GM18498 (cell line): ENCODE results near the gene NYAP2.

Experiments used
- ATAC-seq: cut with Tn5 transposase; IDR thresholded peaks from one replicate; pipeline ENCODE4 v1.9.1; 2021; ENCODE audit warnings: mild to moderate bottlenecking, moderate library complexity; ENCODE audit not compliant: unreplicated experiment

Gene NYAP2

DNA sequence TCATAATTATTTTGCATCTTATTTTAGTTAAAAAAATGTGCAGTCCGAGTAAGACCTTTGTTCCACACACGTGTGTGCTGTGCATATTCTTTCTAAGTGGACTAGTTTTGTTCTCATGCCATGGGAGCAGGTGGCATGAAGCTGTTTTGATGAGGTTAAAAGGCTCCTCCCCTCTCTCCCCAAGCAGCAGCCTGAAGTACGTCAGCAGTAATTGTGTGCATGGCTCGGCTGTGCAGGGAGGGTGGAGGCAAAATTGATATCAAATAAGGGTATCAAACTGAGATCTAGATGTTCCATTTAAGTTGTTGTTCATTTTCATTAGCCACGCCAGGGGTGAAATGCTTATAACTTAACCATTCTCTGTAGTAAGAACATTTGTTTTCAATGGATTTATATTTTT is at the start of gene NYAP2:
TSS of gene NYAP2 (plus strand) at position 207 of the 400 bp plus-strand sequence. CDS start 9,171 bp downstream, outside the sequence.
- ATAC-seq: no peak

- no peak for ATAC-seq
Measured at GRCh38 chr2:225353579-225354085, 45.9 kb upstream of the NYAP2 start.

GRCh38 chr2:225354281-225354774 is 45.2 kb upstream of the NYAP2 start:
- no peak for ATAC-seq

DNA sequence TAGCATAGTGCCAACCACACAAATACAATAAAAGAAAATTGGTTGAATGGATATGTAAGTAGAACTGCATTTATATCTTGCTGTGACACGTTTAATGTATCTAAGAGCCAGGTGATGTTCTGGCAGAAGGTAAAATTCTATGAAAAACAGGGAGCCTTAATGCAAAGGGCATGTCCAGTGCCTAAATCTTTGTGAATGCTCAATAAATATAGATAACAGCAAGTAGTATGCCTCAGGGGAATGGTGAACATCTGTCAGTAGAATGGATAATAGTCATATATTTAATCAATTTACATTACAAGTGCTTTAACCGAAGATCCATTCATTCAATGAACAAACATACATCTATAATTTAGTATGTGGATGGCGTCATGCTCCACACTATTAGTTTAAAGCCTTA is 43.7 kb upstream of the NYAP2 start:
- ATAC-seq: no peak

- no peak for ATAC-seq
Measured at GRCh38 chr2:225366731-225367130, 32.8 kb upstream of the NYAP2 start.

- ATAC-seq: no peak
Measured at GRCh38 chr2:225367482-225367881, 32.0 kb upstream of the NYAP2 start.

DNA sequence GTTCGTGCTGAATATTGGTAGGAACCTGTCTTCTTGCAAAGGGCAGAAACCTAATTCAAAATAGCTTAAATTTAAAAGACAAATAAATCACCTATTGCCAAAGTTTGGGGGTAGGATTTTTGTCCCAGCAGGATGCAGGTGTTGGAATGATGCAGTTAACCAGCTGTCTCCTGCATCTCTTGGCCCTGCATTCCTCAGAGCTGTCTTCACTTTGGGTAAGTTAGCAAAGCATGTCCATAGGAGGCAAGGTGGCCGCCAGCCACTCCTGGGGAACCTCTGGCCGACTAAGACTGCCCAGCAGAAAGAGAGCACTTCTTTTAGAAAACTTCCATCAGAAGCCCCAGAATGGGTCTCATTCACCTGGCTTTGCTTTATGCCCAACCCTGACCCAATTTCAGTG is 20.5 kb upstream of the NYAP2 start:
- no peak for ATAC-seq

- ATAC-seq: no peak
Measured at GRCh38 chr2:225379856-225380255, 19.7 kb upstream of the NYAP2 start.

DNA sequence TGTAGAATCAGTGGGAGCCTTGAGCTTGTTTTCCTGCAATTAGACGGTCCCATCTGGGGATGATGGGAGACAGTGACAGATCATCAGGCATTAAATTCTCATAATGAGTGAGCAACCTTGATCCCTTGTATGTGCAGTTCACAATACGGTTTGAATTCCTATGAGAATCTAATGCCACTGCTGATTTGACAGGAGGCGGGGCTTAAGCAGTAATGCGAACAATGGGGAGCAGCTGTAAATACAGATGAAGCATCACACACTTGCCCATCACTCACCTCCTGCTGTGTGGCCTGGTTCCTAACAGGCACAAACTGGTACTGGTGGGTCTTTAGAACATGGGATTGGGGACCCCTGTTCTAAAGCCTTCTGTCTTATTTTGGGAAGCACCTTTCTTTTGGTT is 17.9 kb upstream of the NYAP2 start:
- ATAC-seq: no peak

DNA sequence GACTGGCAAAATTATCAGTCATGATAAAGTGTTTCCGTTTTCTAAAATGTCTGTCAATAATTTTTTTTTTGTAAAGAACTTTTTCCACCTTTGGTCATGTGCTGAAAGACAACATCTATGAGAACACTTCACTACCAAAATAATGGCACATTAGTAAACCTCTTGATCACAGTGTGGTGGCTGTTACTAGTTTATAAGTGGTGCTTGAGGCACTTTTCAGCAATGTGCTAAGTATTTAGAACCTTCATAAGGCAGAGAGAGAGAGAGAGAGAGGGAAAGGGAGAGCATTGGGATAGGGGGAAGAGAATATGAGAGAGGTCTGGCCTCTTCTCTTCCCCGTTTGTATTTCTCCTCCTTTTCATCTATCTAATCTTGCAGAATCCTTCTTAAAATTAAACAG is 1.1 kb upstream of the NYAP2 start:
- no peak for ATAC-seq

DNA sequence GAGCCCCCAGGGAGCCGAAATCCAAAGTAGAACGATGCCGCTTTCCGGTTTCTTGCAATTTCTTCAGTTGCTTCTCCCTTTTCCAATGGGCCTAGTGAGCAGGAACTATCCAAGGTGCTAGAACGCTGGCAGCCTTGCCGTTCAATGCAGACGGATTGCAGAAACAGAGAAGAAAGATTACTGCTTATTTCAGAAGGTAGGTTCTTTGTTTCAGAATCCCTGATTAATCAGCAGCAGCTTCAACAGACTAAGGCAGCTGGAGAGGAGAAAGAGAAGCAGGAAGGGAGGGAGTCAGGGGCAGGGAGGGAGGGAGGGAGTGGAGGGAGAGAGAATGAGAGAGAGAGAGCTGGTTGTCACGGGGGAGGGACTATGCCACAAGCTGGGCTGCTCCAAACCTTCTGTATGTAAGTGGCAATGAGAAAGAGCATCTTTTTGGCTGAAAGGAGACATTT is 576 bp downstream of the NYAP2 start:
- ATAC-seq: no peak

GRCh38 chr2:225400546-225401400 is 1.3 kb downstream of the NYAP2 start:
- ATAC-seq: no peak

GRCh38 chr2:225402210-225402776 is 2.8 kb downstream of the NYAP2 start:
- no peak for ATAC-seq

DNA sequence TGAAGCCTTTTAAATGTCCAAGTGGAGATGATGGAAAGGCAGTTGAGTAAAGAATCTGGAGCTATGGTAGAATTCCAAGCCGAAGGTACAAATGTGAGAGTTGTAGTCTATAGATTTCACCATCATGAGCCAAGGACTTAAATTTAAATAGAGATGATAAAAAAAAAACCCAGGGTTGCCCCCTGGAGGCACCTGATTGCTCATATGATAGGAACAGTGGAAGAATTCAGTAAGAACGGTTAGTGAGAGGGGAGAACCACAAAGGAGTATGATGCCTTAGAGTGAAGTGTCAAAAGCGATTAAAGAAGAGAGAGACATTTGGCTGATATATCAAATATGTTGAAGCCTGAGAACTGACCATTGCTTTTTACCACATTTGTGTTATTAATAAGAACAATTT is 11.9 kb downstream of the NYAP2 start:
- no peak for ATAC-seq

GRCh38 chr2:225413786-225414185 is 14.3 kb downstream of the NYAP2 start:
- ATAC-seq: no peak

GRCh38 chr2:225414902-225415301 is 15.4 kb downstream of the NYAP2 start:
- ATAC-seq: no peak

- ATAC-seq: no peak
Measured at GRCh38 chr2:225415341-225415740, 15.8 kb downstream of the NYAP2 start.

DNA sequence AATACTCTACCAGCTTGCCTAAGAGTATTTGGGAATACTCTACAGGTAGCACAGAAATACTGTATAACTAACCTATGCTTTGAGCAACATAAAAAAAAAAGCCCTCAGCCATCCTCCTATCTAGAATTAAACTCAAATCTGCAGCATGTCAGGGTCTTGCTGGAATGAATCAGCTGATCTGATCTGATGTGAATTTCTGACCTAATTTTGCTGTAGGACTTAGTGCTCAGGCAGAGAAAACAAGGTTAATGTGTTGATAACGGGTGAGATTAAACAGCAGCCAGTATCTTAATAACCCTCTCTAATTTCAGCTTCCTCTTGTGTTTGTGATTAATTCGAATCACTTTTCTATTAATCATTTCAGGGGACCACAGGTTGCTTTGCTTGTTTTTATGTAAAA is 16.3 kb downstream of the NYAP2 start:
- no peak for ATAC-seq

GRCh38 chr2:225416616-225417367 is 17.3 kb downstream of the NYAP2 start:
- ATAC-seq: no peak

DNA sequence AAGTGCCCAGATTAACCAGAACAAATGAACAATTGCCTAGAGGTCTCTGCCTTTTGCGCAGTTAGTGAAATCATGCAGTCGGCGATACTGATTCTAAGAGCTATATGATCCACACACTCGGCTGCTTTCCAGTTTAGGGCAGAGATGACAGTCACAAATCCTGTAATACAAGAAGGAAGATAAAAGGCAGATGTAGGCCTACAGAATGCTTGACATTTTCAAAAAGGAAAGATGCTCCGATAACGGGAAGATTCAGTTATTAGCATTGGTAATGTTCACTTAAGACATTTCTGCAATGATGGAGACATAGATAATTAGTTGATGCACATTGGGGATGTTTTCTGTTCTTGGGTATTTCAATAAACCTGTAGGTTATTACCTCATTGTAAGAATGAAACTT is 19.5 kb downstream of the NYAP2 start:
- no peak for ATAC-seq

DNA sequence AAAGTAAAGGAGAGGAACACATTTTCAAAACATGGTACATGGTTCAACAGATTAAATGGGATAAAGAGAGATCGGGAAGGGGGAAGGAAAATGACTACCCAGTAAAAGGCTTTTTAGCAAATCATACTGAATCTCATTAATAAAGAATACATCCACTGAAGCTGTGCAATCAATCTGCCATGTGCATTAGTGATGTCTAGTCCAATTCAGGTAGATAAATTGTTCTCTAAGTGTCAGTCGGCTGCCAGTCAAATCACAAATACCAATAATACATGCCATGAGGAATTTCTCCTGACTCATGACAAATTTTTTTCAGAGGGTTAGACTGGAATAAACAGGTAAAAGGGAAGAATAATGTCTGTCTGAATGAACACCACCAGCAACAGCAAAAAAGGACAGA is 22.6 kb downstream of the NYAP2 start:
- no peak for ATAC-seq
